ENCODE results near the gene MYRIP. TPM values are rescaled to one million over a fixed set of nuclear protein-coding genes. Genes with fewer than 3 reads are reported as not detected.

MYRIP gene
- total and polyA plus RNA-seq, 10 donors, result 1.5 to 35.2 (median 16.2) TPM

GRCh38 chr3:40189118-40189517 lies 379.7 kb downstream of the MYRIP start:
- Histone ChIP-seq H3K4me1 (no peaks in the 10 kb centered on the region), H3K27me3 (replicated peaks in 1 of 7) (no peaks in the 10 kb centered on the region), H3K9me3 (no peaks in the 10 kb centered on the region), H3K4me3 (no peak overlapping the region), H3K27ac (no peak overlapping the region), H3K36me3 (peaks cover 0 to 10% (median 0%) of the 10 kb centered on the region in 6 donors)
- no peak for DNase-seq
- no peak for TF ChIP-seq POLR2AphosphoS5 (IDR thresholded peaks at IDR 0.05)
- no peak for TF ChIP-seq POLR2A (IDR thresholded peaks at IDR 0.05)
- TF ChIP-seq CTCF (IDR thresholded peaks at IDR 0.05 in 8 of 11, conservative IDR thresholded peaks at IDR 0.05 in 3 of 11), result no peak
- intact Hi-C loops (cut with DNase I; ENCODE audit: low total_unique reads), result loop anchor here (10.0 kb wide), 1 partner anchor 744 kb away; no protein-coding TSS in a partner anchor
- 83 to 94% (median 85%) methylated on average over 3 of the region's 3 CpGs for WGBS, 5 donors

- peak; percentile 61 for DNase-seq
- no peaks in the 10 kb centered on the region for H3K27me3 ChIP-seq (replicated peaks in 1 of 7)
- intact Hi-C loops (cut with DNase I; ENCODE audit: low total_unique reads), result loop anchor here (5.0 kb wide), 1 partner anchor 127 kb away; no protein-coding TSS in a partner anchor
- no peak overlapping the region for H3K4me3 ChIP-seq
- no peaks in the 10 kb centered on the region for H3K4me1 ChIP-seq
- no peak overlapping the region for H3K27ac ChIP-seq
- no peaks in the 10 kb centered on the region for H3K9me3 ChIP-seq
- H3K36me3 ChIP-seq, result peaks cover 0 to 10% (median 0%) of the 10 kb centered on the region in 6 donors
- WGBS, 5 donors, result 83 to 93% (median 88%) methylated on average over 10 to 13 of the region's 13 CpGs
- TF ChIP-seq POLR2A (IDR thresholded peaks at IDR 0.05) (no peak), CTCF (IDR thresholded peaks at IDR 0.05 in 8 of 11, conservative IDR thresholded peaks at IDR 0.05 in 3 of 11) (no peak), POLR2AphosphoS5 (IDR thresholded peaks at IDR 0.05) (no peak)
Measured at GRCh38 chr3:40190056-40190455, 380.6 kb downstream of the MYRIP start.

GRCh38 chr3:40191251-40191650 lies 381.8 kb downstream of the MYRIP start:
- H3K27ac ChIP-seq, result no peak overlapping the region
- WGBS, 5 donors, result 88 to 100% (median 96%) methylated on average over 1 of the region's 1 CpG
- H3K4me3 ChIP-seq, result no peak overlapping the region
- H3K4me1 ChIP-seq, result no peaks in the 10 kb centered on the region
- H3K27me3 ChIP-seq (replicated peaks in 1 of 7), result no peaks in the 10 kb centered on the region
- intact Hi-C loops (cut with DNase I; ENCODE audit: low total_unique reads), result loop anchor here (5.0 kb wide), 1 partner anchor 126 kb away; no protein-coding TSS in a partner anchor
- H3K9me3 ChIP-seq, result no peaks in the 10 kb centered on the region
- DNase-seq, result no peak
- peaks cover 0 to 10% (median 0%) of the 10 kb centered on the region in 6 donors for H3K36me3 ChIP-seq
- TF ChIP-seq CTCF (IDR thresholded peaks at IDR 0.05 in 8 of 11, conservative IDR thresholded peaks at IDR 0.05 in 3 of 11), result no peak
- TF ChIP-seq POLR2AphosphoS5 (IDR thresholded peaks at IDR 0.05), result no peak
- no peak for TF ChIP-seq POLR2A (IDR thresholded peaks at IDR 0.05)

- peak; percentile 80 for DNase-seq
- no peak overlapping the region for H3K4me3 ChIP-seq
- no peaks in the 10 kb centered on the region for H3K4me1 ChIP-seq
- intact Hi-C loops (cut with DNase I; ENCODE audit: low total_unique reads), result loop anchor here (5.0 kb wide), 1 partner anchor 125 kb away; no protein-coding TSS in a partner anchor
- TF ChIP-seq POLR2A (IDR thresholded peaks at IDR 0.05) (no peak), POLR2AphosphoS5 (IDR thresholded peaks at IDR 0.05) (peak in 1 of 3 donors; percentile 49), CTCF (IDR thresholded peaks at IDR 0.05 in 8 of 11, conservative IDR thresholded peaks at IDR 0.05 in 3 of 11) (peak; percentile 82 to 95 (median 88))
- H3K9me3 ChIP-seq, result no peaks in the 10 kb centered on the region
- whole genome bisulfite sequencing, 5 donors, result 32 to 40% (median 38%) methylated on average over 3 of the region's 3 CpGs
- peaks cover 0 to 10% (median 0%) of the 10 kb centered on the region in 6 donors for H3K36me3 ChIP-seq
- no peaks in the 10 kb centered on the region for H3K27me3 ChIP-seq (replicated peaks in 1 of 7)
- no peak overlapping the region for H3K27ac ChIP-seq
Measured at GRCh38 chr3:40191850-40192448, 382.5 kb downstream of the MYRIP start.
